ENCODE data around the gene BORA.
"Not testable (repeated sequence)": the region's sequence is repeated elsewhere in the genome, so short reads cannot be mapped to it uniquely, and the experiment has no call there.

Gene BORA

GRCh38 chr13:72693832-72694231, 33.9 kb upstream of the BORA start:
- ChIA-PET POLR2A (no interaction called here), CTCF (no interaction called here)
- TF ChIP-seq CTCF (IDR thresholded peaks at IDR 0.05; ENCODE audit: control extremely low read depth, extremely low read depth, low read depth, missing control alignments), result no peak
- no peak for DNase-seq (ENCODE audit: extremely low spot score)

GRCh38 chr13:72694314-72694713, 33.4 kb upstream of the BORA start:
- no peak for DNase-seq (ENCODE audit: extremely low spot score)
- ChIA-PET POLR2A (no interaction called here), CTCF (no interaction called here)
- TF ChIP-seq CTCF (IDR thresholded peaks at IDR 0.05; ENCODE audit: control extremely low read depth, extremely low read depth, low read depth, missing control alignments), result no peak

GRCh38 chr13:72696579-72696978, 31.1 kb upstream of the BORA start:
- no peak for DNase-seq (ENCODE audit: extremely low spot score)
- ChIA-PET POLR2A (no interaction called here), CTCF (interaction anchor here (1.5 to 4.5 kb wide), 3 partner anchors 10 to 60 kb away, joined by 5 to 18 read pairs (median 16); no protein-coding TSS in a partner anchor)
- no peak for TF ChIP-seq CTCF (IDR thresholded peaks at IDR 0.05; ENCODE audit: control extremely low read depth, extremely low read depth, low read depth, missing control alignments)

GRCh38 chr13:72698164-72698563, 29.6 kb upstream of the BORA start:
- TF ChIP-seq CTCF (IDR thresholded peaks at IDR 0.05; ENCODE audit: control extremely low read depth, extremely low read depth, low read depth, missing control alignments), result no peak
- CTCF ChIA-PET, result interaction anchor here (4.3 to 4.5 kb wide), 2 partner anchors 11 to 55 kb away, joined by 16 to 18 read pairs; no protein-coding TSS in a partner anchor
- no peak for DNase-seq (ENCODE audit: extremely low spot score)
- POLR2A ChIA-PET, result no interaction called here

- ChIA-PET CTCF (no interaction called here), POLR2A (no interaction called here)
- TF ChIP-seq CTCF (IDR thresholded peaks at IDR 0.05; ENCODE audit: control extremely low read depth, extremely low read depth, low read depth, missing control alignments), result no peak
- DNase-seq (ENCODE audit: extremely low spot score), result no peak
Observed at GRCh38 chr13:72700509-72700908, 27.2 kb upstream of the BORA start.

GRCh38 chr13:72716776-72717175, 10.9 kb upstream of the BORA start:
- CTCF ChIA-PET, result no interaction called here
- no peak for DNase-seq (ENCODE audit: extremely low spot score)
- POLR2A ChIA-PET, result no interaction called here
- TF ChIP-seq CTCF (IDR thresholded peaks at IDR 0.05; ENCODE audit: control extremely low read depth, extremely low read depth, low read depth, missing control alignments), result no peak

- DNase-seq (ENCODE audit: extremely low spot score); CTCF ChIA-PET; POLR2A ChIA-PET: not testable (repeated sequence)
Observed at GRCh38 chr13:72726185-72726584, 1.5 kb upstream of the BORA start.

Measured in GM10248 (cell line).